HG03175 (cell line): ENCODE measurements around the gene AKT1S1.
"Not testable (repeated sequence)": the region's sequence is repeated elsewhere in the genome, so short reads cannot be mapped to it uniquely, and the experiment has no call there.

Experiments
- ATAC-seq: cut with Tn5 transposase; IDR thresholded peaks from one replicate; pipeline ENCODE4 v1.9.1; 2021; ENCODE audit warnings: mild to moderate bottlenecking, moderate library complexity; ENCODE audit not compliant: unreplicated experiment

Gene AKT1S1

GRCh38 chr19:49839713-49840112 lies 37.4 kb downstream of the AKT1S1 start:
- ATAC-seq = no peak

- ATAC-seq = no peak
Measured at GRCh38 chr19:49838885-49839588, 38.1 kb downstream of the AKT1S1 start.

GRCh38 chr19:49837425-49837824 lies 39.7 kb downstream of the AKT1S1 start:
- ATAC-seq = no peak

- no peak for ATAC-seq
Measured at GRCh38 chr19:49837009-49837310, 40.2 kb downstream of the AKT1S1 start.

- no peak for ATAC-seq
Measured at GRCh38 chr19:49836176-49837008, 40.8 kb downstream of the AKT1S1 start.

GRCh38 chr19:49835562-49835961 lies 41.6 kb downstream of the AKT1S1 start:
- ATAC-seq = no peak

- ATAC-seq = no peak
Measured at GRCh38 chr19:49833599-49833998, 43.6 kb downstream of the AKT1S1 start.

- no peak for ATAC-seq
Measured at GRCh38 chr19:49832556-49832955, 44.6 kb downstream of the AKT1S1 start.

- no peak for ATAC-seq
Measured at GRCh38 chr19:49831592-49831991, 45.6 kb downstream of the AKT1S1 start.

GRCh38 chr19:49830766-49831165 lies 46.4 kb downstream of the AKT1S1 start:
- ATAC-seq = no peak

- ATAC-seq = no peak
Measured at GRCh38 chr19:49829721-49830120, 47.4 kb downstream of the AKT1S1 start.

- ATAC-seq = no peak
Measured at GRCh38 chr19:49829200-49829599, 48.0 kb downstream of the AKT1S1 start.

- ATAC-seq = no peak
Measured at GRCh38 chr19:49827034-49827433, 50.1 kb downstream of the AKT1S1 start.

- ATAC-seq = no peak
Measured at GRCh38 chr19:49824662-49825061, 52.5 kb downstream of the AKT1S1 start.

GRCh38 chr19:49823472-49823871 lies 53.7 kb downstream of the AKT1S1 start:
- ATAC-seq = no peak

- ATAC-seq = no peak
Measured at GRCh38 chr19:49820125-49820524, 57.0 kb downstream of the AKT1S1 start.

GRCh38 chr19:49819452-49820115 lies 57.6 kb downstream of the AKT1S1 start:
- ATAC-seq = not testable (repeated sequence)
